ENCODE results near the gene FGD6.

DNA sequence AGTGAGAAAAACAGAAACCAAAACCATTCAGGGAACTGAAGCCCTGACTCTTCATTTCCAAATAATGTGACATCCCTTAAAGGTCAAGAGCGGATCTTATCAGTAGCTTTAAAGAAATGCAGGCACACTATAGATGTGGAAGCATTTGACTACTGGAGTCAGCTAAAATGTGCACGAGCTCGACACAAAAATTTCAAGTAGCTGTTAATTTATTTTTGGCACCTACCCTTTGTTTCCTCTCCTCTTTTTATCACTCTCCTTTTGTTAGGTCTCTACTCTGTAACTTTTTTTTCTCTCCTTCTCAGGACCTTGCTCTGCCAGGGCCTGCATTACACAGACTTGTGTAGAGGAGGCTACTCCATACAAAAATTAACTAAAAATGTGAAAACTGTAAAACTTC, 58.3 kb downstream of the FGD6 start:
- TF ChIP-seq CTCF (IDR thresholded peaks at IDR 0.05) (no peak), POLR2A (IDR thresholded peaks at IDR 0.05) (no peak)
